ENCODE measurements around the gene SOS2. TPM values are rescaled to one million over a fixed set of nuclear protein-coding genes. Genes with fewer than 3 reads are reported as not detected.

SOS2 gene
- total RNA-seq, 3 donors from 2014 or later (not counting 1 experiment from before 2014, with no cell fraction given): 64.7 to 82.2 (median 69.5) TPM

GRCh38 chr14:50087341-50088116, 143.8 kb downstream of the SOS2 start:
- Mint-ChIP-seq H3K9me3 (no peaks in the 10 kb centered on the region), H3K36me3 (no peaks in the 10 kb centered on the region), H3K27ac (peak overlapping the region; percentile 72 to 86), H3K27me3 (ENCODE audit: low read depth in 2 of 2) (no peaks in the 10 kb centered on the region), H3K4me3 (peak overlapping the region; percentile 49), H3K4me1 (peaks cover 54 to 58% of the 10 kb centered on the region in 2 donors)
- ATAC-seq (no peak), DNase-seq (peak in 1 of 2 donors; percentile 65)
- Histone ChIP-seq H3K27me3 (ENCODE audit: control insufficient read depth, insufficient read depth, low read length) (no peaks in the 10 kb centered on the region), H3K4me1 (ENCODE audit: control insufficient read depth, insufficient read depth, low read length) (peaks cover 58% of the 10 kb centered on the region), H3K9me3 (ENCODE audit: control insufficient read depth, insufficient read depth, low read length) (no peaks in the 10 kb centered on the region), H3K27ac (ENCODE audit: low read length) (peak overlapping the region; percentile 95), H3K36me3 (ENCODE audit: control insufficient read depth, insufficient read depth, low read length) (no peaks in the 10 kb centered on the region), H3K4me3 (ENCODE audit: low read length) (no peak overlapping the region)
- intact Hi-C loops (cut with micrococcal nuclease): loop anchor here (2.0 kb wide), 1 partner anchor 17 kb away; no protein-coding TSS in a partner anchor
- 67% methylated on average over 1 of the region's 1 CpG for WGBS (ENCODE audit: insufficient coverage)
- TF ChIP-seq CTCF (IDR thresholded peaks at IDR 0.05): no peak

GRCh38 chr14:50086321-50086711, 145.1 kb downstream of the SOS2 start:
- H3K4me1 Mint-ChIP-seq: peaks cover 65 to 66% of the 10 kb centered on the region in 2 donors
- 40% methylated on average over 1 of the region's 2 CpGs for WGBS (ENCODE audit: insufficient coverage)
- Histone ChIP-seq H3K4me1 (ENCODE audit: control insufficient read depth, insufficient read depth, low read length) (peaks cover 69% of the 10 kb centered on the region), H3K4me3 (ENCODE audit: low read length) (no peak overlapping the region), H3K27me3 (ENCODE audit: control insufficient read depth, insufficient read depth, low read length) (no peaks in the 10 kb centered on the region), H3K9me3 (ENCODE audit: control insufficient read depth, insufficient read depth, low read length) (no peaks in the 10 kb centered on the region), H3K36me3 (ENCODE audit: control insufficient read depth, insufficient read depth, low read length) (no peaks in the 10 kb centered on the region), H3K27ac (ENCODE audit: low read length) (peak overlapping the region; percentile 95)
- intact Hi-C loops (cut with micrococcal nuclease): loop anchor here (2.0 kb wide), 1 partner anchor 18 kb away; no protein-coding TSS in a partner anchor
- TF ChIP-seq CTCF (IDR thresholded peaks at IDR 0.05): no peak
- peak overlapping the region; percentile 14 for H3K4me3 Mint-ChIP-seq
- H3K27ac Mint-ChIP-seq: peak overlapping the region; percentile 86 to 87
- no peaks in the 10 kb centered on the region for H3K9me3 Mint-ChIP-seq
- ATAC-seq: no peak
- no peak for DNase-seq
- H3K36me3 Mint-ChIP-seq: no peaks in the 10 kb centered on the region
- H3K27me3 Mint-ChIP-seq (ENCODE audit: low read depth in 2 of 2): no peaks in the 10 kb centered on the region

- intact Hi-C loops (cut with micrococcal nuclease): loop anchor here (2.0 kb wide), 1 partner anchor 19 kb away; no protein-coding TSS in a partner anchor
- H3K27me3 ChIP-seq (ENCODE audit: control insufficient read depth, insufficient read depth, low read length): no peaks in the 10 kb centered on the region
- H3K9me3 ChIP-seq (ENCODE audit: control insufficient read depth, insufficient read depth, low read length): no peaks in the 10 kb centered on the region
- 15% methylated on average over 10 of the region's 10 CpGs for WGBS (ENCODE audit: insufficient coverage)
- peak overlapping the region; percentile 86 to 87 for H3K27ac Mint-ChIP-seq
- H3K4me1 Mint-ChIP-seq: peaks cover 62 to 66% of the 10 kb centered on the region in 2 donors
- no peaks in the 10 kb centered on the region for H3K9me3 Mint-ChIP-seq
- no peaks in the 10 kb centered on the region for H3K27me3 Mint-ChIP-seq (ENCODE audit: low read depth in 2 of 2)
- ATAC-seq (peak; percentile 53 to 66 (median 56)), DNase-seq (peak; percentile 36 to 70)
- no peaks in the 10 kb centered on the region for H3K36me3 Mint-ChIP-seq
- H3K4me3 Mint-ChIP-seq: peak overlapping the region; percentile 14
- no peak for TF ChIP-seq CTCF (IDR thresholded peaks at IDR 0.05)
- H3K36me3 ChIP-seq (ENCODE audit: control insufficient read depth, insufficient read depth, low read length): no peaks in the 10 kb centered on the region
- no peak overlapping the region for H3K4me3 ChIP-seq (ENCODE audit: low read length)
- H3K4me1 ChIP-seq (ENCODE audit: control insufficient read depth, insufficient read depth, low read length): peaks cover 72% of the 10 kb centered on the region
- peak overlapping the region; percentile 95 for H3K27ac ChIP-seq (ENCODE audit: low read length)
Measured at GRCh38 chr14:50085570-50086320, 145.6 kb downstream of the SOS2 start.

Data from natural killer cell (primary cell).